Thyroid gland (tissue), 4 donors: ENCODE data around the gene STAP2.

Experiments used
- CTCF ChIP-seq, 6 experiments: fragments of 200-600 bp in 3 of 6; fragments of 450-650 bp in 3 of 6; sonication (generic) in 3 of 6; IDR thresholded peaks; one replicate each; pipeline ENCODE4 v1.5.1; 2016 to 2019; ENCODE audit warnings: antibody characterized with exemption in 6 of 6, mild to moderate bottlenecking in 2 of 6, inconsistent platforms in 1 of 6, moderate library complexity in 1 of 6
- POLR2A ChIP-seq, 2 donors: fragments of 450-650 bp; IDR thresholded peaks; one replicate each; pipeline ENCODE4 v1.6.1; 2017; ENCODE audit warnings: antibody characterized with exemption in 2 of 2, mild to moderate bottlenecking in 2 of 2, moderate library complexity in 1 of 2

GRCh38 chr19:4316956-4317355, 21.7 kb downstream of the STAP2 start:
- TF ChIP-seq POLR2A (IDR thresholded peaks at IDR 0.05) (no peak), CTCF (IDR thresholded peaks at IDR 0.05) (no peak)
